NCI-H526 (cell line): ENCODE measurements around the gene SPIN1.
A peak's percentile ranks its signal among the peaks of the same experiment; 100 is the strongest.

Source experiments
- DNase-seq, 2 experiments: peaks; one replicate each; lab custom pipeline; 2025; lab: John Stamatoyannopoulos, UW

The SPIN1 gene

GRCh38 chr9:88388886-88389605 lies 802 bp downstream of the SPIN1 start:
- DNase-seq: peak; percentile 44 to 66

- DNase-seq: no peak
Measured at GRCh38 chr9:88390371-88390990, 2.2 kb downstream of the SPIN1 start.

- DNase-seq: no peak
Measured at GRCh38 chr9:88391236-88391635, 3.0 kb downstream of the SPIN1 start.

GRCh38 chr9:88391921-88392320 lies 3.7 kb downstream of the SPIN1 start:
- no peak for DNase-seq

- DNase-seq: no peak
Measured at GRCh38 chr9:88392549-88392948, 4.3 kb downstream of the SPIN1 start.

- no peak for DNase-seq
Measured at GRCh38 chr9:88396836-88397577, 8.8 kb downstream of the SPIN1 start.

GRCh38 chr9:88398016-88398415 lies 9.8 kb downstream of the SPIN1 start:
- DNase-seq: no peak

GRCh38 chr9:88399966-88400365 lies 11.7 kb downstream of the SPIN1 start:
- DNase-seq: no peak

GRCh38 chr9:88403340-88403739 lies 15.1 kb downstream of the SPIN1 start:
- DNase-seq: no peak

- DNase-seq: no peak
Measured at GRCh38 chr9:88406051-88406450, 17.8 kb downstream of the SPIN1 start.

- no peak for DNase-seq
Measured at GRCh38 chr9:88411471-88411870, 23.2 kb downstream of the SPIN1 start.

- DNase-seq: no peak
Measured at GRCh38 chr9:88414298-88414697, 26.1 kb downstream of the SPIN1 start.

- no peak for DNase-seq
Measured at GRCh38 chr9:88418025-88418424, 29.8 kb downstream of the SPIN1 start.

GRCh38 chr9:88418715-88419540 lies 30.7 kb downstream of the SPIN1 start:
- no peak for DNase-seq

- DNase-seq: no peak
Measured at GRCh38 chr9:88420227-88420626, 32.0 kb downstream of the SPIN1 start.

- DNase-seq: peak in 1 of 2 experiments; percentile 2
Measured at GRCh38 chr9:88421348-88421747, 33.1 kb downstream of the SPIN1 start.

- DNase-seq: no peak
Measured at GRCh38 chr9:88425538-88425950, 37.3 kb downstream of the SPIN1 start.

- DNase-seq: no peak
Measured at GRCh38 chr9:88426651-88427050, 38.4 kb downstream of the SPIN1 start.

GRCh38 chr9:88429595-88430430 lies 41.6 kb downstream of the SPIN1 start:
- DNase-seq: no peak

- no peak for DNase-seq
Measured at GRCh38 chr9:88433583-88434255, 45.5 kb downstream of the SPIN1 start.

GRCh38 chr9:88435336-88435735 lies 47.1 kb downstream of the SPIN1 start:
- no peak for DNase-seq
